ENCODE results near the gene PHGDH.
A peak's percentile ranks its signal among the peaks of the same experiment; 100 is the strongest.

Gene PHGDH

DNA sequence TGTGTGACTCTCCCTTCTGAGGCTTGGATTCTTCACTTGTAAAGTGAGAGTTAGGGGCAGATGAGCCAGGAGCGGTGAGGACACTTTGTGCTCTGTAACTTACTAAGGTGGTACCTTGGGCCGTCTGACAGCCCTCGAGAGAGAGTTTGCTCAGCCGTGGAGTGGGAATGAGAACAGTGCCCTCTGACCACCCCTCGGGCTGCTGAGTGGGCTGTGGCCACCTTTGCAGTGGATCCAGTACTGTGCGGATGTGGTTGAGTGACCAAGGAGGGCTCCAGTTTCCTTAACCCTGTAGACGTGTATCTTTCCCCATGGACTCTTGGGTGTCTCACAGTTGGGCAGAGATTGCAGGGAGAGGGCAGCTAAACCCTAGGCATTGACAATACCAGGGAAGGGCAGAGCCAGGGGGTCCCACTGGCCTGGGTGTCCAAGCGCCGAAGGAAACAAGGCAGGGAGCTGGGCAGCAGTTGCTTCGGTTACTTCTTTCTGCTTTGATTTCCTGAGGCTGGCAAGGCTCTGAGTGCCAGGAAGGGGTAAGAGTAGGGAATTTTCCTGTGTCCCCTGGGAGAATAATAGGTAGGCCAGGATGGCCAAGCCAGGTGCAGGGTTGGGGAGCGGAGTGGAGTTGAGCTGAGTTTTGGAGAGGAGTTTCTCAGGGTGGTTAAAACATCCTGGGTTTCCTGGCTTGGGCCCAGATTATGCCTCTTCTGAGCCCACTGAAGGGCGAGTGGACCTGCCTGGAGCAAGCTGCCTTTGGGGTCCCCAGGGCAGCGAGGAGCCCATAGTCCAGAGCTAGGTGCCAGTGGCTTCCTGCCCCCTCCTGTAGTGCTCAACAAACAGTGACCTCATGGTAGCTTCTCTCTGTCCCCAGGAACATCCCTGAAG lies 29.4 kb downstream of the PHGDH start:
- no peak overlapping the region for H3K27ac ChIP-seq
- TF ChIP-seq ZFX (IDR thresholded peaks at IDR 0.05): no peak
- TF ChIP-seq, protein P1, sequence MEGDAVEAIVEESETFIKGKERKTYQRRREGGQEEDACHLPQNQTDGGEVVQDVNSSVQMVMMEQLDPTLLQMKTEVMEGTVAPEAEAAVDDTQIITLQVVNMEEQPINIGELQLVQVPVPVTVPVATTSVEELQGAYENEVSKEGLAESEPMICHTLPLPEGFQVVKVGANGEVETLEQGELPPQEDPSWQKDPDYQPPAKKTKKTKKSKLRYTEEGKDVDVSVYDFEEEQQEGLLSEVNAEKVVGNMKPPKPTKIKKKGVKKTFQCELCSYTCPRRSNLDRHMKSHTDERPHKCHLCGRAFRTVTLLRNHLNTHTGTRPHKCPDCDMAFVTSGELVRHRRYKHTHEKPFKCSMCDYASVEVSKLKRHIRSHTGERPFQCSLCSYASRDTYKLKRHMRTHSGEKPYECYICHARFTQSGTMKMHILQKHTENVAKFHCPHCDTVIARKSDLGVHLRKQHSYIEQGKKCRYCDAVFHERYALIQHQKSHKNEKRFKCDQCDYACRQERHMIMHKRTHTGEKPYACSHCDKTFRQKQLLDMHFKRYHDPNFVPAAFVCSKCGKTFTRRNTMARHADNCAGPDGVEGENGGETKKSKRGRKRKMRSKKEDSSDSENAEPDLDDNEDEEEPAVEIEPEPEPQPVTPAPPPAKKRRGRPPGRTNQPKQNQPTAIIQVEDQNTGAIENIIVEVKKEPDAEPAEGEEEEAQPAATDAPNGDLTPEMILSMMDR (conservative IDR thresholded peaks at IDR 0.05): no peak

DNA sequence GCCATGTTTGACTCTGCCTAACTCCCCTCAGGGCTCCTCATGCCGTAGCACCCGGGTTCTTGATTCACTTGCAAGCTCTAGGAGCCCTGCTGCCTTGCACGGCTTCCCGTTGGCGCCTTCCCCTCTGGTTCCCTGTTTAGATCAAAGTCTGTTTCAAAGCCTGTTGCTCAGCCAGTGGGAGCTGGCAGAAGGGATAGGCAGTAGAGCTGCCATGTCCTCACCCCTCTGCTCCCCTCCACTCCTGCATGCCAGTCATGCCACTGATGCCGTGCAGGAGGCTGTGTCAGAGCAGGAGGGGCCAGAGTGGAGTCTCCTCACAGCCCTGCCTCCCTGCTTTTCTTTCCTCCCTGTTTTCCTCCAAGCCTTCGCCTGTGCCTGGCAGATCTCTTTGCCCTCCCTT lies 30.5 kb downstream of the PHGDH start:
- no peak overlapping the region for H3K27ac ChIP-seq
- TF ChIP-seq ZFX (IDR thresholded peaks at IDR 0.05): no peak
- TF ChIP-seq, protein P1 (conservative IDR thresholded peaks at IDR 0.05): no peak

DNA sequence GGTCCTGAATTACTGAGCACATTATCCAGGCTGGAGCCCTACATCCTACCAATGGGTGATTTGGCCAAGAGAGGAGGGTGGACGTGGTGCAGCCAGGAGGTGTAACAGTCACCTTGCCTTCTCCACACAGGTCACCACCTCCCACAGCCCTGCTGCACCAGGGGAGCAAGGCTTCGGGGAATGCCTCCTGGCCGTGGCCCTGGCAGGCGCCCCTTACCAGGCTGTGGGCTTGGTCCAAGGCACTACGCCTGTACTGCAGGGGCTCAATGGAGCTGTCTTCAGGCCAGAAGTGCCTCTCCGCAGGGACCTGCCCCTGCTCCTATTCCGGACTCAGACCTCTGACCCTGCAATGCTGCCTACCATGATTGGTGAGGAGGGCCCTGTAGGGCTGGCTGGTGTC lies 30.9 kb downstream of the PHGDH start:
- H3K27ac ChIP-seq: no peak overlapping the region
- TF ChIP-seq ZFX (IDR thresholded peaks at IDR 0.05): no peak
- TF ChIP-seq, protein P1 (conservative IDR thresholded peaks at IDR 0.05): no peak

DNA sequence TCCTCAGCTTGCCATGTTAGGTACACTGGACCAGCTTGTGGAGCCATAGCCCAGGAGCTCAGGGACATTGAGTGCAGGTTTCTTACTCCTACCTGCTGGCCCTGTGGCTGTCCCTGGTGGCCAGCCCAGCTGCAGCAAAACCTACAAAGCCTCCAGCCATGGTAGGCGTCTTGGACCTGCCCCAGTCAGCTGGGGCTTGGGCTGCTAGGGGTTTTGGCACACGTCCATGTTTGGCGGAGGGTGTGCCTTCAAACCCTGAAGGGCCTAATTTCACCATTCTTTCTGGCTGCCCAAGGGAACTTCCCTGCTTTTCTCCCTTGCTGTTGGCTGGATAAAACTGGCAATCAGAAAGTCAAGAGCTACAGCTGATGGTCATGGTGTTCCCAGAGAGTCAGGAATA lies 31.6 kb downstream of the PHGDH start:
- no peak for TF ChIP-seq ZFX (IDR thresholded peaks at IDR 0.05)
- TF ChIP-seq, protein P1 (conservative IDR thresholded peaks at IDR 0.05): no peak
- no peak overlapping the region for H3K27ac ChIP-seq

DNA sequence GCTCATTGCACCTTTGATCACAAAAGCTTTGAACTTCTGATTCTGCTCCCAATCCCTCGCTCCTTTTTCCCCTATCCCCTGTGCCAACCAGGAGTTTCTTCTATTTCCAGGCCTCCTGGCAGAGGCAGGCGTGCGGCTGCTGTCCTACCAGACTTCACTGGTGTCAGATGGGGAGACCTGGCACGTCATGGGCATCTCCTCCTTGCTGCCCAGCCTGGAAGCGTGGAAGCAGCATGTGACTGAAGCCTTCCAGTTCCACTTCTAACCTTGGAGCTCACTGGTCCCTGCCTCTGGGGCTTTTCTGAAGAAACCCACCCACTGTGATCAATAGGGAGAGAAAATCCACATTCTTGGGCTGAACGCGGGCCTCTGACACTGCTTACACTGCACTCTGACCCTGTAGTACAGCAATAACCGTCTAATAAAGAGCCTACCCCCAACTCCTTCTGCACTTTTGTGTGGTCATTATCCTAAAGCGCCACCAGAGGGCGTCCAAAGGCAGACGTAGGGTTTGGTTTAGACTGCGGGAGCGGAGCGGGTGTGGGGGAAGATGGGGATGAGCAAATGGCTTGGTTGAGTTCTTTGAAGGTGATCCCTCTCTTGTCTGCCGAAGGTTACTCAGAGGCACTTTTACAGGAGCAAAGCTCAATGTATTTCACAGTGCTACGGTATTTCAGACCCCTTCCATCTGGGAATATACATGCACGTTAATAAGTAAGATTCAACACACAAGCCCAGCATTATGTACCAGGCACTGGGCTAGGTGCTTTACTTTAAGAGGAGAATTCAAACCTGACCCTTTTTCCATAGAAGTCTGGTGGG lies 32.3 kb downstream of the PHGDH start:
- no peak overlapping the region for H3K27ac ChIP-seq
- TF ChIP-seq, protein P1 (conservative IDR thresholded peaks at IDR 0.05): peak; percentile 91
- TF ChIP-seq ZFX (IDR thresholded peaks at IDR 0.05): no peak

DNA sequence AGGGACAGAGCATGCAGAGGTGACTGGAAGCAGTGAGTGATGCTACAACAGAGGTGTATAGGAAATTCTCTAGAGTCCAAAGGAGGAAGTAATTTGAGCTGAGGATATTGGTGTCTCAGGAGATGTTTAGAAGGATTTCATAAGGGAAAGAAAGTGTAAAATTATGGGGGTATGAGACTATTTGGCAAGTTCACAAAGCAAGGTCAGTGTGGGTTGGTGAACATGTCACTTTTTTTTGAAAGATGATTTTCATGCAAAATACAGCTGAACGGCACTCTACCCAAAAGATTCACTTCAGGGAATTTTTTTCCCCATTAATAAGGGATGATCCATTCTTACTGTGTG lies 32.8 kb downstream of the PHGDH start:
- TF ChIP-seq, protein P1 (conservative IDR thresholded peaks at IDR 0.05): no peak
- no peak for TF ChIP-seq ZFX (IDR thresholded peaks at IDR 0.05)
- no peak overlapping the region for H3K27ac ChIP-seq

DNA sequence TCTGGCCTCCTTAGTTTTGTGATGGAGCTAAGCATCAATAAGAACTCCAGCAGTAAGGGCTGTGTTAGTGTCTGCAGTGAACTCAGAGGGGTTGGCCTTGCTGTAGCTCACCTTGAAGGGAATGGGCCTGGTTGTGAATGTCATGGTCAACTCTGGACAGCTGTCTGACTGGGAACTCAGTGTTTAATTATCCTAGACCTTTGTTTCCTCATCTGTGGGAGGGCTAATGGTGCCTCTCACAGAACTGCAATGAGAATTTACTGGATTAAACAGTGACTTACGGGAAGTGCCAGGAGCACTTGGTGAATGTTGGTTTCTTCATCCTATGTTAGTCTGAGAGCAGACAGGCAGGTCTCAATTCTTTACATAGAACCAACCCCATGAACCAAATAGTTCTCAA lies 33.3 kb downstream of the PHGDH start:
- H3K27ac ChIP-seq: no peak overlapping the region
- TF ChIP-seq ZFX (IDR thresholded peaks at IDR 0.05): no peak
- TF ChIP-seq, protein P1 (conservative IDR thresholded peaks at IDR 0.05): no peak

Data from C4-2B (cell line).